NCI-H2171 treated with DMSO at 0.1 percent for 48 hours (cell line): ENCODE measurements around the gene FDX1.

Experiments
- DNase-seq: peaks from one replicate; lab custom pipeline; 2025; lab: John Stamatoyannopoulos, UW

FDX1 gene

GRCh38 chr11:110508786-110509185 is 79.0 kb downstream of the FDX1 start:
- no peak for DNase-seq

GRCh38 chr11:110509472-110509871 is 79.7 kb downstream of the FDX1 start:
- no peak for DNase-seq

GRCh38 chr11:110512026-110512425 is 82.3 kb downstream of the FDX1 start:
- no peak for DNase-seq

GRCh38 chr11:110513259-110513801 is 83.6 kb downstream of the FDX1 start:
- DNase-seq: no peak

GRCh38 chr11:110513846-110514437 is 84.2 kb downstream of the FDX1 start:
- DNase-seq: no peak
